Lung microvascular endothelial cell (primary cell): ENCODE results near the gene PTPRD. TPM values are rescaled to one million over a fixed set of nuclear protein-coding genes. Genes with fewer than 3 reads are reported as not detected.

Source experiments
- DNase-seq, 2 donors: peaks; one replicate each; pipeline versions ENCODE4 v3.0.0 to v3.0.0-alpha.2; 2010; ENCODE audit warnings: low read depth in 2 of 2
- total RNA-seq: library from RNA; depleted of rRNA; stranded (reverse); fragments of >200 nt; gene quantifications from 2 replicates; pipeline ENCODE4 v1.2.1, GENCODE V29; 2014

PTPRD gene
- total RNA-seq, 1 donor from 2014 or later, result 1.2 TPM

GRCh38 chr9:8733131-8733954 lies 1879.5 kb downstream of the PTPRD start:
- peak in 1 of 2 donors; percentile 40 for DNase-seq

- no peak for DNase-seq
Measured at GRCh38 chr9:8732367-8733075, 1880.3 kb downstream of the PTPRD start.

- no peak for DNase-seq
Measured at GRCh38 chr9:8730618-8731017, 1882.2 kb downstream of the PTPRD start.

GRCh38 chr9:8728910-8729309 lies 1883.9 kb downstream of the PTPRD start:
- DNase-seq, result no peak

- DNase-seq, result no peak
Measured at GRCh38 chr9:8727191-8727590, 1885.6 kb downstream of the PTPRD start.

- no peak for DNase-seq
Measured at GRCh38 chr9:8726692-8727091, 1886.1 kb downstream of the PTPRD start.

- DNase-seq, result no peak
Measured at GRCh38 chr9:8725635-8726034, 1887.2 kb downstream of the PTPRD start.

GRCh38 chr9:8724284-8725018 lies 1888.4 kb downstream of the PTPRD start:
- no peak for DNase-seq

- no peak for DNase-seq
Measured at GRCh38 chr9:8723195-8723594, 1889.6 kb downstream of the PTPRD start.

GRCh38 chr9:8719833-8720486 lies 1892.8 kb downstream of the PTPRD start:
- no peak for DNase-seq

GRCh38 chr9:8718121-8718725 lies 1894.6 kb downstream of the PTPRD start:
- peak in 1 of 2 donors; percentile 13 for DNase-seq

GRCh38 chr9:8717146-8717545 lies 1895.7 kb downstream of the PTPRD start:
- no peak for DNase-seq

- DNase-seq, result no peak
Measured at GRCh38 chr9:8715788-8716187, 1897.0 kb downstream of the PTPRD start.

- no peak for DNase-seq
Measured at GRCh38 chr9:8713811-8714165, 1899.0 kb downstream of the PTPRD start.

- DNase-seq, result no peak
Measured at GRCh38 chr9:8713149-8713810, 1899.5 kb downstream of the PTPRD start.

GRCh38 chr9:8709731-8710130 lies 1903.1 kb downstream of the PTPRD start:
- no peak for DNase-seq

- no peak for DNase-seq
Measured at GRCh38 chr9:8708728-8709127, 1904.1 kb downstream of the PTPRD start.

- DNase-seq, result no peak
Measured at GRCh38 chr9:8706998-8707397, 1905.8 kb downstream of the PTPRD start.

- no peak for DNase-seq
Measured at GRCh38 chr9:8706531-8706930, 1906.3 kb downstream of the PTPRD start.

GRCh38 chr9:8705861-8706260 lies 1906.9 kb downstream of the PTPRD start:
- DNase-seq, result no peak

GRCh38 chr9:8703904-8704303 lies 1908.9 kb downstream of the PTPRD start:
- DNase-seq, result no peak
